H54 (cell line): ENCODE measurements around the gene ITGA5.

ENCODE experiments used
- DNase-seq: peaks from one replicate; pipeline ENCODE4 v3.0.0; 2011; ENCODE audit warnings: low spot score, mixed read lengths; ENCODE audit not compliant: insufficient read length
- FAIRE-seq: peaks from 3 replicates; lab custom pipeline; 2011; peaks lifted over from hg19 to GRCh38; lab: Jason Lieb, UNC
- POLR2A ChIP-seq: IDR thresholded peaks from 2 replicates; pipeline ENCODE4 v1.6.1; 2011; ENCODE audit warnings: low read depth, mild to moderate bottlenecking, low read length

ITGA5 gene

DNA sequence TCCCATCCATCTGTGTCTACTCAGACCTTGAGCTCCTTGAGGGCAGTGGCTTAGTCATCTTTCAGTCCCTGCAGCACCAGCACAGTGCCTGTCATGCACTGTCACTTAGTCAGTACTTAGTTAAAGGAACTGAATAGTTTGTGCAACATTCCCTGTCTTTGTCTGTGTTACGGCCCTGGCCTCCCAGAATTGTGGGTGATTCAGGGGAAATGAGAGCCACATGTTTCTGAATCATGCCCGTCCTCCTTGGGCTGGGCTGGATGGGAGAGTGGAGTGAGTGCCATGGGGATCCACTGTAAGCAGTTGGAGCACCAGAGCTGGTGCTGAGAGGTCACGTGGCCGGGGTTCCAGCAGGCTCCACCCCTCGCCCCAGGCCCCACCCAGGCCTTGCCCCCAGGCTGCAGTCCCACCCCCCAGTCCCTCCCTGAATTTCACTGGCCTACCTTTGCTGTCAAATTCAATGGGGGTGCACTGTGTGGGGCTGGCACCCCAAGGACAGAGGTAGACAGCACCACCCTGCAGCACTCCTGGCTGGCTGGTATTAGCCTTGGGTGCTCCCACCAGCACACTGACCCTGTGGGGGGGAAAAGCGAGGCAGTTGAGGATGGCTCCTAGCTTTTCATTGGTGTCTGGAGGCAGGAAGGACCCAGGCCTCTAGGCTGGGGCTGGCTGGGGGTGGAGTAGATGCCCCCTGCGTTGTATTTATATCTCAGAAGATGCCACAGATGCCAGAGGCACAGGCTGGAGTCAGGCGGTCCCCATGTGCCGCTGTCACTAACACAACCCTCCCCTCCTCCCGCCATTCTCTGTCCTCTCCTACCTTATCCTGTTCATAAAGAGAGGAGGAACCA is 7.5 kb downstream of the ITGA5 start:
- FAIRE-seq: peak; percentile 78

DNA sequence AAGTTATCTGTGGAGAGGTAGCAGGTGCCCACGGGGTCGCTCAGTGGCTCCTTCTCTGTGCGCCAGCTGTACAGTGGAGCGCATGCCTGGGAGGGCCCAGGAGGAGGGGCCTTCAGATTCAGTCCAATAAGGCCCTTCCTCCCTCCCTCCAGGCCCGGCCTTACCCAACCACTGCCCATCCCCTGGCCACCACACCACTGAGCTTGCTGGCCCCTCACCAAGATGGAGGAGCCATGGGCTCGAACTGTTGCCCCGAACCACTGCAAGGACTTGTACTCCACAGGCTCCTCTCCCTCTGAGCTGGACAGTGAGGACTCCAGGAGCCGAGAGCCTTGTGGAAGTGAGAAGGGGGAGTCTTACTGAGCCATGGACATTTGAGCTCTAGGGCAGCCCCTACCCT is 9.8 kb downstream of the ITGA5 start:
- no peak for TF ChIP-seq POLR2A
- FAIRE-seq: no peak
- no peak for DNase-seq

More for the DNA sequence above, 7.5 kb downstream of the ITGA5 start:
- peak; percentile 90 for DNase-seq
- TF ChIP-seq POLR2A: no peak

DNA sequence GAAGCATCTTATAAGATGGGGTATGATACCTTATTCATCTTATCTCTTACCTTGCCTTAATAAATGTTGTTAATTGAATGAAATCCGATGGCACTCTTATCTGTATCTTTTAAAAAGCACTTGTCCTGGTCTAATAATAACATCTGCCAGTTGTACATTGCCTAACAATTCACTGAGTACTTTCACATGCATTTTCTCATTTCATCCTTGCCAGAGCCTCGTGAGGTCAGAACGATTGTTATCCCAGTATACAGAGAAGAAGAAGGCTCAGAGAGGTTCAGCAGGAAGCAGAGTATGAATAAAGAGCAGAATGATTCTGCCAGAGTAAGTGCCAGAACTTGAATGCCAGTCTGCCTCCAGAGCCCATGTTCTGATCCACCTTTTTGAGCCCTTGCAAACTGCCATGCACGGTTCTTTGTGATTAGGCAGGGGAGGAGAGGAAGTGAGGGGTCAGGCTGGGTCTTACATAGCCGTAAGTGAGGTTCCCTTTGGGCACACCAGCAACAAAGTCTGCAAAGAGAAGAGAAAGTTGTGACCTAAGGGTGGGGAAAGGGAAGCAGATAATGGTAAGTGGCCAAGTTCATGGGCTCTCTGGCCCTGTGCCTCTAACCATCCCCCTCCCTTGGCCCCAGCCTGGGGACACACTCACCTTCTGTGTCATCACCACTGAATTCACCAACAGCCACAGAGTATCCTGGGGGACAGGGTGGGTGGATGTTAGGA is 11.7 kb downstream of the ITGA5 start:
- no peak for TF ChIP-seq POLR2A
- DNase-seq (no peak), FAIRE-seq (no peak)

DNA sequence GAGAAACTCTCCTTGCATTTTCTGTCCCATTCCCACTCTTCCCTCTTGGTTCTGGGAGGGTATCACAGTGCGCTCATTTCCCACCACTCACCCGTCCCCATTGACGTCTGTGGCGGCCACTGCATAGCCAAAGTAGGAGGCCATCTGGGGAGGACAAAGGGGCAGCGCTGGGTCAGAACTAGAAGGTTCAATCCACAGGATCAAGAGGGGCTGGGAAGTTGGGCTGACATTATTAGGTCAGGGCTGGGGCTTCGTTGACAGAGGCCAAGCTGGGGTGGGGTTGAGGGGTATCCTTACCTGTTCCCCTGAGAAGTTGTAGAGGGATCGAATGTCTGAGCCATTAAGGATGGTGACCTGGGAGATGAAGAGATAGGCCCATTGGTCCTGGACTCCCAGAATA is 13.5 kb downstream of the ITGA5 start:
- no peak for FAIRE-seq
- DNase-seq: no peak
- no peak for TF ChIP-seq POLR2A

DNA sequence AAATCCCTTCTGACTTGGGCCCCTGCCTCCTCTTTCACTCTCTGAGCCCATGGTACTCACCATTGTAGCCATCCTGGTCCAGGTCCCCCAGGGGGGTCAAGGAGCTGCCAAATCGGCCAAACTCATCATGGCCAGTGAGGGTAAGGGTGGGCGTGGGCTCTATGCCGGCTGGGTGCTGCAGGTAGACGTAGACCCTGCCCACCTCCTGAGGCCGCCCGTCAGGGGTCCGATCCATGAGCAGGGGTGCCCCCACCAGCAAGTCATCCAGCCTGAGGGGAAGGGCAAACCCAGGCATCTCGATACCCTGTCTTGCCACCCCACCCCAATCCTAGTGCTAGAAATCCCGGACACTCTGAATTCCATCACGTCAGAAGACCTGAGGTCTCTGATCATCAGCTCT is 14.0 kb downstream of the ITGA5 start:
- no peak for TF ChIP-seq POLR2A
- FAIRE-seq: no peak
- DNase-seq: no peak

DNA sequence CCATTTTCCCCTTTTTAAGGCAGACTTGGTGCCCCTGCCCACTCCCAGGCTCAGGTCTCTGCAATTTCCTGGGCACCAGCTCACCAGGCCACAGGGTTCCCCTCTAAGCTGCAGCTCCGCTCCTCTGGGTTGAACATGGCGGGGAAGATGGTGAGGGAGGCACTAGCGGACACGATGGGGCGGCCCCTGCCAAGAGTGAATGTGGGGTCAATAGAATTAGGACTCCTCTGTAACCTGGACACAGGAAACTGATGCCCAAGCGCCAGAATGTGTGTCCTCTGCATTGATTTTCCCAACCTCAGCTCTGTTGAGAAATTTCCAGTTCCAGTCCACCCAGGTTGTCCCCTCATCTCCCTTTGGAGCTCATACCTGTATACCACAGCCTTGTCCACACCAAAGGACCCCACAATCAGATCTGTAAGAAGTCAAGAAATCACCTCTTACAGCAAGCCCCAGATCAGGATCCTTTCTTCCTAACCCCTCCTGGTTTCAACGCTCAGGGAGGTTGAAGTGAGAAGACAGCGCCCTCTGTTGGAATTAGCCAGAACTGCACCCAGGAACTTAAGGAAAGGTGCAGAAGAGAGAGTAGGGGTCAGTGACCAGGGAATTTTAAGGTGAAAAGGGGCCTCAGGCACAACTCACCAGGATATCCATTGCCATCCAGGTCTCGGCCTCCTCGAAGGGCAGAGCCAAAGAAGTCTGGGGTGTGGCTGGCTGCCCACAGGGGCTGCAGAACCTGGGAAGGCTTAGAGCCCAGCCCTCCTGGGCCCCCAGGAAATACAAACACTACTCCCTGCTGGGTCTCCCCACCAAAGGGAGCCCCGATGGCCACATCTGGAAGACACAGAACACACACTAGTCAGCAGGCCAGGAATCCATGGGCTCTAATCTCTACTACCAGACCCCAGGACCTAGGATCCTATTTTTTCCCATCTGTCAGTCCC is 14.7 kb downstream of the ITGA5 start:
- FAIRE-seq: no peak
- DNase-seq: no peak

DNA sequence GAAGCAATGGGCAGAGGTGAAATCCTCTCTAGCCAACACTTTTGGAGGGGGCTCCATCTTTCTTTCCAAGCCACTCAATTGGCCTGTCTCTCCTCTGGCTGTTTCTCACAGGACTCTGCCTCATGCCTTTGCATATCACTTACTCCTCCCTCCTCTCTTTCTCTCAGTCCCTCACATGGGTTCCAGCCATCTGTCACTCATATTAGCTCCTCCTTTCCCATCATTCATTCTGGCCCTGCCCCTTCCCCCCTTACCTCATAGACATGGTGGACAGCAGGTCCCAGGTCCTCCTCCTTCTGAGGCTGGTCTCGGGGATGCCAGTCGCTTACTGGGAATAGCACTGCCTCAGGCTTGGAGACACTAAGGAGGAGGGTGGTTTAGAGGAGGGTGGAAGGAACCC is 17.9 kb downstream of the ITGA5 start:
- FAIRE-seq (no peak), DNase-seq (no peak)
- TF ChIP-seq POLR2A: no peak

More for the DNA sequence above, 14.7 kb downstream of the ITGA5 start:
- TF ChIP-seq POLR2A: no peak

DNA sequence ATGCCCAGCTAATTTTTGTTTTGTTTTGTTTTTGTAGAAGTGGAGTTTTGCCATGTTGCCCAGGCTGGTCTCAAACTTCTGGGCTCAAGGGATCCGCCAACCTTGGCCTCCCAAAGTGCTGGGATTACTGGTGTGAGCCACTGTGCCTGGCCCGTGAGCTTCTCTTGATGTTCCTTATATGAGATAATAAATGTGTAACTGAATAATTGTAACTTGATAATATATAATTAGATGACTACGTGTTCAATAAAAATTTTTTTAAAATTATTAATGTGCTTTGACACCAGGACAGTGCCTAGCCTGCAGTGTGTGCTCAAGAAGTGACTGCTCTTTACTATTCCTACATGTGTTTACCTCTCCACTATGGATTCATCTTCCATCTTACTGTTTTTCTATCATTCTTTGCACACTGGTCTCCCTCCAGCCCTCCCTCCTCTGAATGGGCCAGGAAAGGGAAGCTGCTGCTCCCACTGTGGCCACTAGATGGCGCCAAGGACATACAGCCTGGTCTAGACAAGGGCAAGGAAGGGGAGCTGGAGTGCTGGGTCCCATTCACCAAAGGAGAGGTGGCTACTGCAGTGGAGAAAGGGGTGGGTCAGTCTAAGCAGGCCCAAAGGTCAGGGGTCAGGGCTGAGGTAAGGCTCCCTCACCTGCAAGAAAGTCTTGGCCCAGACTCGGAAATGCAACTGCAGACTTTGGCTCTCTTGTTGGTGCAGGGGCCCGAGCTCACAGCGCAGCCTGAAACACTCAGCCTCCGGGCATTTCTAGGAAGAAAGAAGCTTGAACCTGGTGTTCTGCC is 19.9 kb downstream of the ITGA5 start:
- TF ChIP-seq POLR2A: no peak
- DNase-seq (peak; percentile 78), FAIRE-seq (no peak)

DNA sequence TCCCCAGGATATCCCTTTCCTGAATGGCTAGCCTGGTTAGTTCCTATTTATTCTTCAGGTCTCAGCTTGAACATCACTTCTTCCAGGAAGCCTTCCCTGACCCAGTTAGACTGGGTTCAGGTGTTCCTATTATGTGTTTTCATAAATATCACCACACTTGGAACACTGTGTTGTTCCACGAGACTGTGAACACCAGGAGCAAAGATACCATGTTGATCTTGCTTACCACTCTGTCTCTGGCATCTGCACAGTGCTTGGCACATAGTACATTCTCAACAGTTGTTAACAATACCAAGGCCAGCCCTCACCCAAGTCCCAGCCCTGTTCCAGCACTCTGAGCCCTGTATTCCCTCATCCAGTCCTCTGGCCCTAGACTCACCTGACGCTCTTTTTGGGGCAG is 20.8 kb downstream of the ITGA5 start:
- TF ChIP-seq POLR2A: no peak
- DNase-seq: no peak
- no peak for FAIRE-seq

DNA sequence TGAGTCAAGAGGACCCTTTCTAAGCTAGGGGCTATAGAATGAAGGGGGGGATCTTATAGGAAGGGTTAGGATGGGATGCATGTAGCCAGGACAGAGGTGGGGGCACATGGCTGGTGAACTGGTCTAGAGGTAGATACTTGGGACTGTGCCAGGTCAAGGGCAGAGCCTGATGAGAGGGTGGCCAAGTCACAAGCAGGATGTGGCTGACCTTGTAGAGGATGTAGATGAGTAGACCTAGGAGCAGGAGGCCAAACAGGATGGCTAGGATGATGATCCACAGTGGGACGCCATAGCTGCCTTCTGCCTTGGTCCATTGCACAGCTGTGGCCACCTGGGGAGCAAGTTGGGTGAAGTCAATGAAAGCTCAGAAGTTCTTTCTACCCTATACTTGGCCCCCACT is 21.9 kb downstream of the ITGA5 start:
- DNase-seq (no peak), FAIRE-seq (no peak)
- no peak for TF ChIP-seq POLR2A

DNA sequence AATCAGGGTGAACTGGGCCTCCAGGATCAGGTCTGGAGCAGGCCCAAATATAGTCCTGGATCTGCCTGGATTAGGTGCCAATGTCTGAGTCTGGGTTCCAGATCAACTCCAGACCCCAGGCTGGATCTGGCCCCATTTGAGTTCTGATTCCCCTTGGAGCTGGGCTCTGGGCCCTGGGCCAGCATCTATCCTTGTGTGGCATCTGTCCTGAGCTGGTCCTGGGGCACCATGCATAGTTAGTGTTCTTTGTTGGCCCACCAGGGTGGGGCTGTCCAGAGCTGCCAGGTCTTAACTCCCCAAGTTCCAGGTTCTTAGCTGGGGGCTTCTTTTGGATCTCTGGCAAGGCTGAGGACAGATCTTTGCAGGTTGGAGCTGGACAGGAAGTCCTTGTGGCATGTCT is 23.5 kb downstream of the ITGA5 start:
- no peak for FAIRE-seq
- TF ChIP-seq POLR2A: no peak
- no peak for DNase-seq

DNA sequence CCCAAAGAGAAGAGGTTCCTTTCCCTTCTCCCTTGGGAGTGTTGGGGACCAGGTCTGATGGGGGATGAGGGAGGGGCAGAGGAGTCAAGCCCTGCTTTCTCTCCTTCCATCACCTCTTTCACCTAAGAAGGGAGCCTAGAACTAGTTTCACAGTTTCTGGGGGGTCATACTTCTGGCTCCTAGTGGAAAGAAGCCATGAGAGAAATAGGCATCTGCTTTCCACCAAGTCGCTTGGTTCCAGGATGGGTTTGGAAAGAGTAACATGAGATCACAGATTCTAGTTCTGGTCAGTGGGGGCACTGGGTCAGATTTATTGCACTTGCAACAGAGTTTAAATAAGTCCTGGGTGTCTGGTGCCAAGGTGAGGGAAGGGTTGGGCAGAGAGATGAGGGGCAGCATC is 24.1 kb downstream of the ITGA5 start:
- DNase-seq (no peak), FAIRE-seq (no peak)
- TF ChIP-seq POLR2A: no peak

DNA sequence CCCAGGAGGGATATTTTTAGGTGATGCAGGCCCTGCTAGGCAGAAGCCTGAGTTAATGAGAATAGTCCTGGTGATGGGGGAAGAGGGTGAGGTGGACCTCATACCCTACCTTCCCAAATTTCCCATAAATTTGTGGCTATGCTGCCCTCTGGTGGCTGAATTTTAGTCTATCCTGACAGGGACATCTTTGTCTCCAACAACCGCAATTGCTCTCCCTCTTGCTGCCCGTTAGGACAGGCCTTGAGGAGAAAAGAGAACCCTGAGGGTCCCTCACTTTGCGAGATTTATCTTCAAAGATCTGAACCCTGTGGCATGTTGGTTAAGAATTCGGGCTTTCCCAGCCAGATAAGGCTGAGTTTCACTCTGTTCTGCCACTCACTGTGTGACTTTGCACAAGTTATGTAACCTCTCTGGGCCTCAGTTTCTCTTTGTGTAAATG is 24.8 kb downstream of the ITGA5 start:
- DNase-seq (no peak), FAIRE-seq (no peak)
- no peak for TF ChIP-seq POLR2A
